ENCODE measurements around the gene NUTM2A. TPM values are rescaled to one million over a fixed set of nuclear protein-coding genes. Genes with fewer than 3 reads are reported as not detected.
"Not testable (repeated sequence)": the region's sequence is repeated elsewhere in the genome, so short reads cannot be mapped to it uniquely, and the experiment has no call there.

NUTM2A gene
- total and polyA plus RNA-seq, 10 donors = 0.86 to 4.9 (median 2.3) TPM

GRCh38 chr10:87242192-87242591, 16.9 kb downstream of the NUTM2A start:
- H3K9me3 ChIP-seq; H3K27ac ChIP-seq; H3K36me3 ChIP-seq; H3K27me3 ChIP-seq (replicated peaks in 1 of 7); DNase-seq; H3K4me1 ChIP-seq; intact Hi-C loops (cut with DNase I; ENCODE audit: low total_unique reads); H3K4me3 ChIP-seq: not testable (repeated sequence)
- 76 to 97% (median 80%) methylated on average over 3 of the region's 3 CpGs for WGBS, 5 donors

GRCh38 chr10:87247335-87247734, 22.1 kb downstream of the NUTM2A start:
- H3K27ac ChIP-seq; H3K36me3 ChIP-seq; H3K4me1 ChIP-seq; H3K27me3 ChIP-seq (replicated peaks in 1 of 7); H3K4me3 ChIP-seq; DNase-seq; intact Hi-C loops (cut with DNase I; ENCODE audit: low total_unique reads); H3K9me3 ChIP-seq: not testable (repeated sequence)
- WGBS, 5 donors = 88 to 97% (median 93%) methylated on average over 1 to 3 of the region's 3 CpGs

GRCh38 chr10:87248818-87249353, 23.6 kb downstream of the NUTM2A start:
- DNase-seq; H3K9me3 ChIP-seq; H3K4me1 ChIP-seq; H3K27ac ChIP-seq; H3K36me3 ChIP-seq; H3K4me3 ChIP-seq; intact Hi-C loops (cut with DNase I; ENCODE audit: low total_unique reads); H3K27me3 ChIP-seq (replicated peaks in 1 of 7): not testable (repeated sequence)
- 80 to 100% (median 80%) methylated on average over 1 of the region's 1 CpG; no CpG with 5 or more reads in 2 of the 5 donors for WGBS, 5 donors

- H3K9me3 ChIP-seq; H3K27me3 ChIP-seq (replicated peaks in 1 of 7); intact Hi-C loops (cut with DNase I; ENCODE audit: low total_unique reads); DNase-seq; H3K36me3 ChIP-seq; H3K4me3 ChIP-seq; H3K4me1 ChIP-seq; H3K27ac ChIP-seq: not testable (repeated sequence)
- no CpG with 5 or more reads among the region's 1 CpG for WGBS, 5 donors
Measured at GRCh38 chr10:87280749-87281392, 55.6 kb downstream of the NUTM2A start.

Other genes starting within 250 kb of the NUTM2A start
- not detected for gene FAM25A, start 205.2 kb upstream of the NUTM2A start, total RNA-seq
- gene FAM25A, start 205.2 kb upstream of the NUTM2A start, polyA plus RNA-seq = not detected
- gene GLUD1, start 130.6 kb upstream of the NUTM2A start, total RNA-seq = 100 to 1,000 TPM in 4 of 7 donors, 10 to 100 TPM in 3; 88.7 to 130 (median 108) TPM
- gene GLUD1, start 130.6 kb upstream of the NUTM2A start, polyA plus RNA-seq = 10 to 100 TPM; 41.2 to 62.9 (median 61.1) TPM
- 10 to 100 TPM; 16.2 to 38.5 (median 26.7) TPM for gene SHLD2, start 130.2 kb upstream of the NUTM2A start, total RNA-seq
- gene SHLD2, start 130.2 kb upstream of the NUTM2A start, polyA plus RNA-seq = 10 to 100 TPM; 10.8 to 16.6 (median 11.9) TPM
- gene NUTM2D, start 132.3 kb downstream of the NUTM2A start, total RNA-seq = 1 to 10 TPM; 2.4 to 5.8 (median 4.1) TPM
- gene NUTM2D, start 132.3 kb downstream of the NUTM2A start, polyA plus RNA-seq = 1 to 10 TPM; 1.2 to 8.1 (median 2.0) TPM